GM20000 (cell line): ENCODE measurements around the gene GABRG2.

Source experiments
- DNase-seq: peaks from one replicate; pipeline ENCODE4 v3.0.0; 2012; ENCODE audit warnings: low spot score
- TF ChIP-seq, protein P1 (sequence below): IDR thresholded peaks from 2 replicates; pipeline ENCODE4 v1.5.1; 2012; ENCODE audit warnings: mild to moderate bottlenecking, control low read depth; ENCODE audit errors: extremely low read depth, missing control alignments

The GABRG2 gene

DNA sequence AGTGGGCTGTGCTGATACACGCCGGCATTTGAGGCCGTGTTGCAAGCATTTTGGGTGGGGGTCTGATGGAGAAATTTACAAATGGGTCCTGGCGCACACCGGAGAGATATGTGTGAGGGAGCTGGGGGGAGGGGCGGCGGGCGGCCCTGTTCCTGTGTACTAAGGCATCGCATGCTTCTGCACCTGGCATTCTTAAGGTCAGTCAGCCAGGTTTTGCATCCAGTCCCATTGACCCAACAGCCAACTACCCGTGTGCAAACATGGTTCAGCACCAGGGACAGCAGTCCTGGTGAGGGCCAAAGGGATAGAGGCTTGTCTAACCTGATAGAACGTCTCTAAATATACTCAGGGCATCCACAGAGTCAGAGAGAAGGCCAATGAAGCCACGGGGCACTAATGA lies 839 bp downstream of the GABRG2 start:
- peak; percentile 11 for DNase-seq
- TF ChIP-seq, protein P1, sequence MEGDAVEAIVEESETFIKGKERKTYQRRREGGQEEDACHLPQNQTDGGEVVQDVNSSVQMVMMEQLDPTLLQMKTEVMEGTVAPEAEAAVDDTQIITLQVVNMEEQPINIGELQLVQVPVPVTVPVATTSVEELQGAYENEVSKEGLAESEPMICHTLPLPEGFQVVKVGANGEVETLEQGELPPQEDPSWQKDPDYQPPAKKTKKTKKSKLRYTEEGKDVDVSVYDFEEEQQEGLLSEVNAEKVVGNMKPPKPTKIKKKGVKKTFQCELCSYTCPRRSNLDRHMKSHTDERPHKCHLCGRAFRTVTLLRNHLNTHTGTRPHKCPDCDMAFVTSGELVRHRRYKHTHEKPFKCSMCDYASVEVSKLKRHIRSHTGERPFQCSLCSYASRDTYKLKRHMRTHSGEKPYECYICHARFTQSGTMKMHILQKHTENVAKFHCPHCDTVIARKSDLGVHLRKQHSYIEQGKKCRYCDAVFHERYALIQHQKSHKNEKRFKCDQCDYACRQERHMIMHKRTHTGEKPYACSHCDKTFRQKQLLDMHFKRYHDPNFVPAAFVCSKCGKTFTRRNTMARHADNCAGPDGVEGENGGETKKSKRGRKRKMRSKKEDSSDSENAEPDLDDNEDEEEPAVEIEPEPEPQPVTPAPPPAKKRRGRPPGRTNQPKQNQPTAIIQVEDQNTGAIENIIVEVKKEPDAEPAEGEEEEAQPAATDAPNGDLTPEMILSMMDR, result no peak

DNA sequence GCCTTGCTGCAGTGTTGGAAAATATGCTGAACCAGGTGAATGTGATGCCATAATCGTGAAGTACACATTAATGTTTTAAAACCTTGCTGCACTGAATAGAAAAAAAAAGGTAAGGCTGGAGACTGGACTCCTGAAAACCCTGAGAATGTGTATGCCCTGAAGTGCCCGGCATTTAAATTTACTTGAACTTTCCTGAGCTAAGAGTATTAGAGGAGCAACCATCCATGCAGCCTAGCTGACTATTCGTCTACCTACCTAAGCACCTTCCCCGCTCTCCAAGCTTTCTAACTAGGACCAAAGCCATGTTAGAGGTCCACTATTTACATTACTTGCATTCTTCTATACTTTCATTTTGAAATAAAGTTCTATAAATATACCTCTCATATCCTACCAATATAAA lies 1.4 kb downstream of the GABRG2 start:
- DNase-seq, result no peak
- TF ChIP-seq, protein P1, result no peak

DNA sequence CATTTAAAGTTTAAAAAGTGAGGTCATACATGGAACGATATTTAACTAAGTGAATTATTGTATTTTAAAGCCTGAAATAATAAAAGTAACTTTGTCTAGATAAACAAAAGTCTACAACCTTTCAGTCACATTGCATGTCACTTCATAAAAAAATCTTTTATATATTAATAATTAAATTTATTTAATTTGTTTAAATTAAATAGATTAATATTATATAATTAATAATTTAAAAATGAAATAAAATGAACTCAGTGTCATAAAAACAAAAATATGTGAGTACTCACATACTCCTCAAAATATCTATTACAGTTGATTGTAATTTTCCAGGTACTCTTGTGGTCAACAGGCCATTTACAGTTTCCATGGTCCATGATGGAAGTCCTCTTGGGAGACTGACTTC lies 11.2 kb downstream of the GABRG2 start:
- TF ChIP-seq, protein P1, result no peak
- no peak for DNase-seq

DNA sequence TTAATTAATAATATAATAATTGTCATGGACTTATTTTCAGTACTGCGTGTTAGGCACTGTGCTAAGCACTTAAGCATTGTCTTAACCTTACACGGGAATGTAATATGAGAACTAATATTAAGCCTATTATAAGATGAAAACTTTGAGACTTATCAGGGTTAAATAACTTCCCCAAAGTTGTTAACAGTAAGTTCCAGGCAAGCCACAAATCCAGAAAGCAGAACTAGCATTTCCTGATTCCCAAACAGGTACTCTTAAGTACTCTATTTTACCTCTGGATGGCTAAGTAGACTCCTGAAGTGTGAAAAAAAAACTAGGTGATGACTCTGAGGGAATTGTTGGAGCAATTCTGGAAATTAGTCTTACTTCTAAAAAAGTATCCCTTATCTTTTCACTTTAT lies 23.8 kb downstream of the GABRG2 start:
- TF ChIP-seq, protein P1, result no peak
- DNase-seq, result no peak

DNA sequence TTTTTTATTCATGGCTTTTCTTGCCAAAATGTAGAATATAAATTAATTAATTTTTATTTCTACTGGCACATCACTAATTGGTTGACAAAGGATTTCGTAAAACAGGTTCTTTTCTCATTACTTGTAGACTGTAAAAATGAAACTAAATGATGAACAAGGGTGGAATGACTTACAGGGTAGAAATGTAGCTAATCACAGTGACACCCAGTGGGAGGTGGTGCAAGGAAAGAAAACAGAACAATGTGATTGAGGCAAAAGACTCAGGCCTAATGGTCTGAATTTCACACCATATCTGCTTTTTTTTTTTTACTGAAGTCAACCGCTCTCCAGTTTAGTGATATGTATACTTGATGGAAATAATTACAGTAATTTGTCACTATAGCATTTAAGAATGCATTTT lies 28.9 kb downstream of the GABRG2 start:
- peak; percentile 1 for DNase-seq
- TF ChIP-seq, protein P1, result no peak

DNA sequence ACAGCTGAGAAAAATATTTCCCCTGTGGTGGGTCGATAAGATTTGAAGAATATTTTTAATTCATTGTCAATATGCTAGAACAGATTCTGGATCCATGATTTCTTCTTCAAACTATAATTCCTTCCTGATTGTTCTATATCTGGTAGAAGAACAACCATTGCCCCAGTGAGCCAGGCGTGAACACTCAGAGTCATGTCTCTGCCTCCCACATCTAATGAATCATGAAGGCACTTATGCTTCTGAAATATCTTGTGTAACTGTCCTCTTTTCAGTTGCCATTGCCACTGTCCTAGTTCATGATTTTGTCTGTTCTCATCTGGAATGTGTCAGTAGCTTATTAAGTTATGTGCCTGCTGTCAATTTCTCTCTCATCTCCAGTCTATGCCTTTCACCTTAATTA lies 40.0 kb downstream of the GABRG2 start:
- TF ChIP-seq, protein P1, result no peak
- DNase-seq, result no peak

DNA sequence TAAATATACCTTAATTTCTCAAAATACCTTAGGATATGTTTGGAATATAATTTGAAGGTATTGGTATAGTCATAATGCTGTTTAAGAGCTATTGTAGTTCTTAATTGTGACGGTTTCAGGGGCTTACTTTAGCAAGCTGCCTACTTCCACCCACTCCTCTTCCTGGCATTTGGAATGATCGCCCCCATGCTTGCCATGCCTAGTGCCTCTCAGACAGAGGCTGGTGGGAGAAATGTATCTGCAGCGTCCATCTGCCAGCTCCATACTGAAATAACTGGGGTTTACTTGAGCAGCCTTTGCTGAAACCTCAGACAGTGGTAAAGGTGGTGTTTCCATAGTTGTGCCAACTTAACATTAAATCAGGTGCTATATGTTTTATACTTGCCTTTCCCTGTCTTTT lies 52.2 kb downstream of the GABRG2 start:
- TF ChIP-seq, protein P1, result no peak
- DNase-seq, result no peak

DNA sequence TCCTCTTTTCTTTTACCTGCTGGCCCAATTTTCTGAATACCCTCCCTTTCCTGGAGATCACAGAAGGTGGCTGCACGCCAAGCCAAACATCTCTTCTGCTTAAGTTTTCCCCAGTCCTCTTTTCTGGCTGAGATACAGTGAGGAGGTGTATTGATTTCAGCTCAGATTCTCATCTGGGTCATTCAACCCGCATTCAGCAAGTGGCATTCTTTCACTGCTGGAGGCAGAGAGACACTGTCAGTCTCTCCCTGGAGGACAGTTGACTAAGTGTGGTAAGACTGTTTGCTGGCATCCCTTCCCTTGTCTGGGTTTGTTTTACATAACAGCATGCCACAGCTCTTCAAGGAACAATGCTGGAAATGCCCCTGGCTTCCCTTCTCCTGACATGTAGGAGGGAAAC lies 60.5 kb downstream of the GABRG2 start:
- DNase-seq, result no peak
- TF ChIP-seq, protein P1, result no peak
